Hepatic stellate cell (primary cell): ENCODE data around the gene FBXO21.
"Not testable (repeated sequence)": the region's sequence is repeated elsewhere in the genome, so short reads cannot be mapped to it uniquely, and the experiment has no call there.

ENCODE experiments used
- DNase-seq: peaks from one replicate; pipeline ENCODE4 v3.0.0; 2011; ENCODE audit warnings: low spot score

Gene FBXO21

DNA sequence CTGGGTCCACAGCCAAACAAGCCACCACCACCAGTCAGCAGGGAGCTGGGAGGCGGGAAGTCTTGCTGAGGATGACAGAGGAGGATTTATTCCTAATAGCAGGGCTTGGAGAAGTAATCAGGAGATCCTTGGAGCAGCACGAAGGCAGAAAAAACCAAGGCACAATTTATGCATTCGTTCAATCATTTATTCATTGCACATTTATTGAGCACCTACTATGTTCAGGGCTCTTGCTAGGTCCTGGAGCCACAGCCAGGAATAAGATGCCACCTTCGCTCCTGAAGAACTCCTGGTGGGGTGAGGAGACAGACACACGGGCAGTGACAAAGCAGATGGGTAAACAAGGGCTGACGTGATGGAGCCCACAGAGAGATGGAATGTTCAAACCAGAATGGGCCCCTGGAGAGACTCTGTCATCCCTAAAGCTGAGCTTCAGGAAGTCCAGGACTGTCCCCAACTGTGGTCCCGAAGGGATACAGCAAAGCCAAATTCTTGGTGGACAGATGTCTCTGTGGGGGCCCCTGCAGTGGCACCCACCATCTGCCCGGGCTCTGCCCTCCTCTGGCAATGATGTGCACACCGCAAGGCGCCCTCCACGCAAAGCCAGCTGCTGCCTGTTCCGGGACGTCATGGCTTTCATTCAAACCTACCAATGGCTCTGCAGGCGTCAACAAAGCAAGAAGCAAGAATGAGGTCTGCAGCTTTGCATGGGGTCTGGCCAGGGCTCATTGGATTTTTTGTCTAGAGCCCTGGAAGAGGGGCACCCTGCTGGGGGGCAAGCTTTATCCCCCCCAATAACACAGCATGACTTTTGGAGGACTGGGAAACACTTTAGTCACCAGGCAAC, 88.1 kb downstream of the FBXO21 start:
- DNase-seq, result no peak

DNA sequence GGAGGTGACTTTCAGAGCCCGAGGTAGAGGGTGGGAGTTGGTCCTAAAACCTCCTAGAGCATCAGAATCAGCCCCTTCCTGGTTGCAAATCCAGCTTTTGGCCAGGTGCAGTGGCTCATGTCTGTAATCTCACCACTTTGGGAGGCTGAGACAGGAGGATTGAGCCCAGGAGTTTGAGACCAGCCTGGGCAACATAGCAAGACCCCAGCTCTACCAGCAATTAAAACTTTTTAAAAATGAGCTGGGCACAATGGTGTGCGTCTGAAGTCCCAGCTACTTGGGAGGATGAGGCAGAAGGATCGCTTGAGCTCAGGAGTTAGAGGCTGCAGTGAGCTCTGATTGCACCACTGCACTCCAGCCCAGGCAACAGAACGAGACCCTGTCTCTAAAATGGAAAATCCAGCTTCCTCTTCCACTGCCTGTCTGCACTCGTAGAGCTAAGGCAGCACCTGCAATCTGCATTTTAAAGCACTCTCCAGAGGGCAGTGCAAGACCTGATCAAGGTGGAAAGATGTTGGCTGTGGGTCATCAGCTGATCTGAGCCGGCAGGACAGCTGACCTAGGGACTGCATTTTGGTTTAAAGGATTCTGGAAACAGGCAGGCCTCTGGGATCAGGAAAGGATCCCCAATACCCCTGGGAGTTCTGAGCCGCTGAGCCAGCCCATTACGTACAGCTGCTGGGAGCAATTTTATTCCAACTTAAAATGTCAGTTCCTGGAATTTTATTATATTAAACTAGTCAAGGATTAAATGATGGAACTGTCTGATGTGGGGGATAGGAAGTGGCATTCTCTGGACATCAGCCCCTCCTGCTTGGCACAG, 89.2 kb downstream of the FBXO21 start:
- no peak for DNase-seq

DNA sequence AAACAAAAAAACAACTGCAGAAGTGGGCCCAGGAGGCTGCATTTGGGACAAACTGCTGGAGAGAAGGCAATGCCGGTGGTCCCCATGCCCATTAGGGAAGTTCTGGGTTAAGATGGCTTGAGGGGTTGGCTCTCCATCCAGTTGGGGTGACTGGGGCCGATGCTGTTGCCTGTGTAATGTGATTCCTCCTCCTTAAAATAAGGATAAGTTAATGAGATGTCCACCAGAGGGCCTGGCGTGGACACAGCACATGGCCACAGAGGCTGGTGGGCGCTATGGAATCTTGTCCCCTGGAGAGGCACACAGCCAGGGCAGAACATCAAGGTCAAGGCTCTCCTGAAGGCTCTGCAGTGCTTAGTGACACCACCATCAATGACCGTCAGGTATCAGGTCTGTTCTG, 90.0 kb downstream of the FBXO21 start:
- DNase-seq, result peak; percentile 59

GRCh38 chr12:117098361-117099217, 91.7 kb downstream of the FBXO21 start:
- no peak for DNase-seq

- DNase-seq, result no peak
Observed at GRCh38 chr12:117098024-117098360, 92.3 kb downstream of the FBXO21 start.

DNA sequence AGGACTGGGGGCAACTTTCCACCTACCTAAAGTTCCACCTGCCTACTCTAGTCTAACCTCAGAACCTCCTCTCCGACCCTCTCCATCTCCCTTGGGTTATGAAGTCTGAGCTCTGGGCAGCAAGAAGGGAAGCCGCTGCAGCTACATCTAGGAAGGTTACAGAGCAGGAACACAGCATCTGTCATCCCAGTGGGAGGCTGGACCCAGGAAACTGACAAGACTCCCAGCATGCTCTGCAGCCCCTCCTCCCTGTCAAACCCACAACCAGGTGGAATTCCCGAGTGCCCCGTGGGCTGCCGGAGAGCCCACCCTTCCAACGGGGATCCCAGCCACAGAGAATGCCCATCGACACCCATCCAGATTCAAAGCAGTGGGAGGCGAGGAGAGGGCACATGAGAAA, 93.1 kb downstream of the FBXO21 start:
- no peak for DNase-seq

- DNase-seq, result no peak
Observed at GRCh38 chr12:117096501-117097042, 93.7 kb downstream of the FBXO21 start.

GRCh38 chr12:117095191-117095590, 95.1 kb downstream of the FBXO21 start:
- DNase-seq, result not testable (repeated sequence)

DNA sequence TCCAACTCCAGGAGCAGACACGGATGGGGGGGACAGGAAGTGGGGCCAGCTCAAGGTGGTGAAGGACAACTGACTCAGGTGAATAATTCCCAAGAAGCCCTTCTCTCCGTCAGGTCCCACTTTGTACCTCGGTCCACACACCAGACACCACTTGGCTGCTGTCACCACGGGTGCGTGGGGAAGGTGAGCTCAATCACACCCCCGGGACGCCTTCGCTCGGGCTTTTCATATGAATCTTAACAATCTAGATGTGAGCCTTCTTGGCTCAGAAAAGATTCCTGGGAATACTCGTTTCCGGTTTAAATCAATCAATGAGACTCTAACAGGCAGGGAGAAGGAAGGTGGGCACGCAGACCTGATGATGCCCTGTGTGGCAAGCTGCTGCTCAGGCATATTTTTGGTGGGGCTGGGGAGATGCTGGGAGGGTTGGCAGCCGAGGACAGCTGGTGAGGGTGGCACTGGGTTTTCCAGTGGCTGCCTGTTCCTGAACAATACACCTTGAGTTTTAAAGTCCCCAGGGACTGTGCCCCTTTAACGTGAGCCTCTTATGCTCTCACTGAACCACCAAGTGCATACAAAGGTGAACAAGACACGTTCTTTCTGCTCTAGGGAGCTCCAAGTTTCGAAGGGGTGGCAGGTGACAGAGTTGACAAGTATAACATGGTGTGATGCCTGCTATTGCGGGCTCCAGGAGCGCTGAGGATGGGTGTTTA, 96.2 kb downstream of the FBXO21 start:
- DNase-seq, result no peak

DNA sequence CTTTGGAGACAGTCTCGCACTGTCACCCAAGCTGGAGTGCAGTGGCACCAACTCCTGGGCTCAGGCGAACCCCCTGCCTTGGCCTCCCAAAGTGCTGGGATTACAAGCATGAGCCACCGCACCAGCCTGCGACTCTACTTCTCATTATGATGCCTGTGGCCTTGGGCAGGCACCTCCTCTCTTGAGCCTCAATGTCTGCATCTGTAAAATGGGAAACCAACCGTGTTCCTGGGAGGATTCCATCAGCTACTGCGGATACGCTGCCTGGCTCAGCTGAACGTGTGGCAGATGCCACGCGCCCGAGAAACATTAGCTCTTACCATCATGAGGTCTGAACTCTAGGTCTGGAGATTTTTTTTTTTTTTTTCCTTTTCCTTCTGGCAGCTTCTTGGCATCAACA, 96.8 kb downstream of the FBXO21 start:
- no peak for DNase-seq

DNA sequence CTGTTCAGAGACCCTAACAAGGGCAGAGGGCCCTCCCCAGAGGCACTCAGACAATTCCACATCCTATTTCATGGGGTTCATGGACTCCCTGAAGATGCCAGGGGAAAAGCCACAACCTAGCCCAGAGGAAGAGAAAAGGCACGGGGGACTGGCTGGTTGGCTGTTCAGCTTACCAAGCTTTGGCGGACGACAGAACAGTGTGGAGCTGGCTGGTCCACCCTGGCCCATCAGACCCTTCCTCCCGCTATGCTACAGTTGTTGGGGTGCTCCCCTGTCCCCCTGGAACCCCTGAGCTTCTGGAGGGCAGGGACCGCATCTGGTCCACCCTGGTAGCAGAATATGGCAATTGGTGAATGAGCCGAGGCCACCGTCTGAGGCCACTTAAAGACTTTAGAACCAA, 97.4 kb downstream of the FBXO21 start:
- DNase-seq, result no peak

- no peak for DNase-seq
Observed at GRCh38 chr12:117092511-117092780, 97.8 kb downstream of the FBXO21 start.
